NCI-H187 treated with DMSO at 0.1 percent for 48 hours (cell line): ENCODE data around the gene DNAH1.

ENCODE experiments used
- DNase-seq: peaks from one replicate; lab custom pipeline; 2025; lab: John Stamatoyannopoulos, UW

The DNAH1 gene

DNA sequence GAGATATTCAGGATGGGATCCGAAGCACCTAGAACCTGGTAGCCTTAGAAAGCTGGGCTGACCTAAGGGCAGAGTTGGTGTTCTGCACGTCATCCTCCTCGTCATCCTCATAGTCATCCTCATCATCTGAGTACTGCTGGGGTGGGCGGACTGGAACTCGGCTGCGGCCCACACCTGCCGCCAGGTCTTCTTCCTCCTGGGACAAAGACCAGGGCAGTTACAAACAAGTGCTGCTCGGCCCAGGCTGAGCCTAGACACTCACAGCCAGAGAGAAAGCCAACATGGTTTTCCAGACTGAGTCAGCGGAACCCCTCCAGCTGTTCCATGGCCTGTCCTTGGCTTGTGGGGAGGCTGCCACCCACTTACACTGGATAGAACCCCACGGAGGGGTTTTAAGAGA is 88.3 kb downstream of the DNAH1 start:
- DNase-seq = no peak

- DNase-seq = no peak
Observed at GRCh38 chr3:52405066-52405465, 88.9 kb downstream of the DNAH1 start.

GRCh38 chr3:52405601-52406110 is 89.5 kb downstream of the DNAH1 start:
- DNase-seq = no peak

- no peak for DNase-seq
Observed at GRCh38 chr3:52406231-52406661, 90.1 kb downstream of the DNAH1 start.

GRCh38 chr3:52406791-52407510 is 90.8 kb downstream of the DNAH1 start:
- no peak for DNase-seq

GRCh38 chr3:52407779-52408178 is 91.7 kb downstream of the DNAH1 start:
- DNase-seq = no peak

DNA sequence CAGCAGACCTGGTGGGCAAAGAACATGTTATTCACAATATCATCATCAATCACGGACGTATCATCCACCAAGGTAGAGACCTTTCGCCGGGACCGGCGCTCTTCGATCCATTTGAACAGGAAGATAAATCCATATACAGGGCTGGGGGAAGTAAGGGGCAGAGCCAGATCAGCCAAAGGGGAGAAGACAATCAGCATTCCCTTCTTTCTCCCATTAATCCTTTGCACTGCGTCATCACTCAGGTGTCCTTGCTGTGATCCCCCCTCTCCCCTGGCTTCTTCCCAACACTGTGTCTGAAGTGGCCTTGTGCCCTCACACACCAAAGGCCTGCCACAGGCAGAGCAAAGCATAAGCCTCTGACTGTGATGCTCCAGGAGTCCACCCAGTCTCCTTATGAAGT is 92.3 kb downstream of the DNAH1 start:
- no peak for DNase-seq

GRCh38 chr3:52415800-52416199 is 99.7 kb downstream of the DNAH1 start:
- DNase-seq = no peak

DNA sequence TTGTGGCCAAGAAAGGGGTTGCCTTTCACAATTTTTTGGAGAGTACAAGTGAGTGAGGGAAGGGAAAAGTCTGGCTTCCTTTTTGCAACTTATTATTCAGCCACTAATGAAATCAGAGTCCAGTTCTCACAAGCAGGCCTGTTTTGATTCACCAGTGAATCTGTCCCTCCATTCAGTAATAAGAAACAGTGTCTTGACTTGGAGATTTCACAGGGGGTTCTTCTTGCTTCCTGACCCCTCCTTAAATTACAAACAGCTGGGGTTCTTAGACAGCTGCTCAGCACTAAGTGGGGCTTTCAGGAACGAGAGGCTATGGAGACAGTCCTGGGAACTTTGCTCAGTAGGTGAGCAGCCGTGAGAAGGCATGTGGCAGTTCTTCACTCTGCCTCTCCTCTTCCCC is 104.3 kb downstream of the DNAH1 start:
- no peak for DNase-seq

- no peak for DNase-seq
Observed at GRCh38 chr3:52422669-52423068, 106.5 kb downstream of the DNAH1 start.

GRCh38 chr3:52423173-52423572 is 107.1 kb downstream of the DNAH1 start:
- DNase-seq = no peak

GRCh38 chr3:52428151-52429005 is 112.3 kb downstream of the DNAH1 start:
- no peak for DNase-seq

DNA sequence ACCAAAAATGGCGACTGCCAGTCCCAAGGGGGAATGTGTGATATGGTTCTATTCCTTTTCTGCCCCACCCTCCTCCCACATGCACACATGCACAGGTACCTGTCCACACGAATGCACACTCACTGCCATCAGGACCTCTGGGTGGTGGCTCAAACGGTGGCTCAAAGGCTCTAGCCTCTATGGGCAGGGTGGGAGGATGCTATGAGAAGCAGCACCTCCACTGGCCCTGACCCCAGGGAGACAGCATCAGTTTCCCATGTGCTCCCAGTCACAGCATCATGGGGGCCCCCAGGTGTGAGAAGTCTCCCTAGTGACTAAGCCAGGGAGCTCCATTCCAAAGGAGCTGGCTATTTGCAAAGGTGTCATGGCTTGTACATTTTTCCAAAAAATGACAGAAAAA is 112.9 kb downstream of the DNAH1 start:
- no peak for DNase-seq

DNA sequence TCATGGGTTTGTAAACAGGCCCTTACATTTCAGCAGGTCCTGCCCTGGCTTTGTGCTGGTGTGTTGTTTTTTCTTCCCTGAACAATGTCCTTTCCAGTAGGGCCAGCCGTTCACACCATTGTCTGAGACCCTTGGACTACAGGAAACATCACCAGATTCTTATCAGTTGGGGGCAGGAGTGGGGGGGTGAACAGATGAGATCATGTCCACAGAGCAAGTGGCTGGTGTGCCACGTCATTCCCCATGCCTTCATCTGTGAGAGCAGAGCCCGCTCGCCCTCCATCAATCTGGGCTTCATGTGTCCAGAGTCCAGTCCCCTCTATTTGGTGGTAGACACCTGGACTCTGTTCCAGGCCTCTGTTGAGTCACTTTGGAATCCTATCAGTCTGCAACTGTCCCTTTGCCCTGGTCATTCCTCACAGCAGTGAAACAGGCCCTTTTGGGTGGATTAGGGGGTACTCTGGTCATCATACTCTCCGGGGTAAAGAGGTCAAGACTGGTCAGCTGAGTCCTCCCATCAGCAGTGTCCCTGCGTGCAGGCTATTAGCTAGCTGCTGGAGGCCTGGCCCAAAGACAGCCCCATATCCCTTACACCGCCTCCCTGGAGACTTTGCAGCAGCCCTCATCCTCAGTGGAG is 113.8 kb downstream of the DNAH1 start:
- no peak for DNase-seq

- DNase-seq = no peak
Observed at GRCh38 chr3:52430416-52430810, 114.3 kb downstream of the DNAH1 start.

GRCh38 chr3:52431459-52432223 is 115.5 kb downstream of the DNAH1 start:
- DNase-seq = no peak

GRCh38 chr3:52432225-52432624 is 116.1 kb downstream of the DNAH1 start:
- DNase-seq = no peak

- no peak for DNase-seq
Observed at GRCh38 chr3:52432691-52433141, 116.6 kb downstream of the DNAH1 start.

DNA sequence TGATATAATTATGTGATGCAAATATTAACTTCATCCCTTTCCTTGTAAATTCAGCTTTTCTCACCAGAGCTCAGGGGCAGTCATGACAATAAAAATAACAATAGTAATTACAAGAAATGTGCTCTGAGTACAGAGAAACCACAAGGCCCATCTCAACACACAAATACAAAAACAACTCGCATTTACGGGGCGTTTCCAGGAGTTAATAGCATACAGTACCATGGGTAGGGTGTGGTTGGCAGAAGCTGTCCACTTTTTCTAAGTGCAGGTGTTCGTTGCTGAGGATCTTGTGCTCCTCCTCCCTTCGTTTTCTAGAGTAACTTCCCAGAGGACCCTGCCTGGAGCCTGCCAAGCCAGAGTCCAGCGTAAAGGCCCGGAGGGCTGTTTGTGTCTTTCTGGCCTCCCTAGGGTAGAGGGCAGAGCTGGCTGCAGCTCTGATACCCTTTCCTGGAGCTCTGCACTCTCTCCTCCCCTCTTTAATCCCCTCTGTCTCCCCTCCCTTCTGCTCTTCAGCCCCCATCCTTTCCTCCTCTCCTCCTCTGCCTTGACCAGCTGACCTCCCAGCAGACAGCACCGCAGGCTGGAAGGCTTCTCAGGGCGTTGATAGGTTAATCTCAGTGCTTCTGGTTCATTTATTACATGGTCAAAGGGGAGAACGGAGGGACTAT is 117.3 kb downstream of the DNAH1 start:
- DNase-seq = no peak

GRCh38 chr3:52433996-52434479 is 117.9 kb downstream of the DNAH1 start:
- DNase-seq = no peak

DNA sequence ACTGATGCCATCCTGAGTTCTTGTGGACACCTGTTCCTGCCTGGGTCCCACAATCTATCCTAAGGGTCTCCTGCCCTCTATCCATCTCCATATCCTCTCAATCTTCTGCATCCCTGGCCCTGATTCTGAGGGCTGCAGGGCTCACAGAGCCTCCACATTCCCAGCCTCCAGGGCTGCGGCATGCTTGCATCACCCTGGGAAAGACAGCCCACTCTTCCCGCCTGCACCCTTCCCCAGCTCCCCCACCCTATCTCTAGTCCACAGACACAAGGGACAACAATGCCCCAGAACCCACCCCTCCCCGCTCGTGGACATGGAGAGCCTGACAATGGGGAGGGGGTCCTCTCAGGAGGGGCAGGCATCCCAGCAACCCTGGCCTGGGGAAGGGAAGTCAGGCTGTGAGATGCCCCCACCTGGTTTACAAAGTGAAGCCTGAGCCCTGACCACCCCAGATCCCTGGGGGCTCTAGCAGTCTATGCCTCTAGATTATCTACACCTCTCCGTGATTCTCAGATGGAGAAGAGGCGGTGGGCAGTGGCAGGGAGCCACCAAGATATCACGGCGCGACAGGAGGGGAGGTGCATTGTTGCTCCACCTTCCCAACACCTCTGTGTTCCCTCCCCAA is 118.5 kb downstream of the DNAH1 start:
- DNase-seq = no peak
